Measurements from ENCODE around the gene RAI1.
"Not testable (repeated sequence)": the region's sequence is repeated elsewhere in the genome, so short reads cannot be mapped to it uniquely, and the experiment has no call there.

RAI1 gene

GRCh38 chr17:17671369-17672129, 9.7 kb upstream of the RAI1 start:
- Mint-ChIP-seq H3K4me1 (ENCODE audit: low read depth) (peaks cover 32% of the 10 kb centered on the region), H3K4me3 (no peak overlapping the region), H3K27me3 (no peaks in the 10 kb centered on the region), H3K27ac (no peak overlapping the region), H3K36me3 (no peaks in the 10 kb centered on the region), H3K9me3 (ENCODE audit: low read depth) (no peaks in the 10 kb centered on the region)

DNA sequence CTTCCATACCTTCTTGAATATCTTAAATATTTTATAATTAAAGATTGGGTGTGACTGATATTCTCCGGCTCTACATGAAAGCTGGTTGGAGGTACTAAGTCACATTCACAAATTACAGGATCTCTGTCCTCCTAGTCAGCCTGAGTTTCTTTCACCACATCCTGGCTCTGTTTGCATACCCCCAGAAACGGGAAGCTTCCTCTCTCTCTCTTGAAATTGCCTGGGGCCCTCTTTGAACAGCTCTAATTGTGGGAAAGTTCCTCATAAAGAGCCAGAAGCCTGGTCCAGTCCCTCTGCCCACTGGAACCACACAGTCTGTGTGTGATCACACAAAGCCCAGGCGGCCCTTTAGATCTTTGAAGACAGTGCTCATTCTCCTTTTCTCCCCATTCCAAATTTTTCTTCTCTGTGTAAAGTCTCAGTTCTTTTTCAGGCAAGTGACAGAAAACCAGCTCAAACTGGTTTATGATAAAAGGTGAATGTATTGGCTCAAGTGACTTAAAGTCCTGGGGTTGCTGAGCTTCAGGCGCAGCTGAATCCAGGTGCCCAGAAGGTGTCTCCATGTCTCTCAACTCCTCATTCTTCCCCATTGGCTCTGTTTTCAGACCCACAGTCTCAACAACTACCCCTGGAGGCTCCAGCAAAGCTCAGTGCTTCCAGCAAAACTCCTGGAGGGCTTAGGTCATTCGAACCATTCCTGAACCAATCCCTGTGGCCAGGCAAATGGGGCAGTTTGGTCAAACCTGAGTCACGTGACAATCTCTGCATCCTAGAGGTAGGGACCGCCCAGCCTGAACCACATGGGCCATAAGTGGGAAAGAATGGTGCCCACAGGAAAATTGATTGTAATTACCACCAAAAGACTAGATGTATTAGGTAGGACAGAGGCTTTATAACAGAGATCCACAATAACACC, 8.5 kb upstream of the RAI1 start:
- H3K36me3 Mint-ChIP-seq = no peaks in the 10 kb centered on the region
- no peaks in the 10 kb centered on the region for H3K27me3 Mint-ChIP-seq
- H3K27ac Mint-ChIP-seq = peak overlapping the region; percentile 6
- H3K9me3 Mint-ChIP-seq (ENCODE audit: low read depth) = no peaks in the 10 kb centered on the region
- H3K4me3 Mint-ChIP-seq = no peak overlapping the region
- peaks cover 39% of the 10 kb centered on the region for H3K4me1 Mint-ChIP-seq (ENCODE audit: low read depth)

- no peaks in the 10 kb centered on the region for H3K36me3 Mint-ChIP-seq
- H3K4me3 Mint-ChIP-seq = no peak overlapping the region
- no peak overlapping the region for H3K27ac Mint-ChIP-seq
- H3K9me3 Mint-ChIP-seq (ENCODE audit: low read depth) = no peaks in the 10 kb centered on the region
- peaks cover 39% of the 10 kb centered on the region for H3K4me1 Mint-ChIP-seq (ENCODE audit: low read depth)
- no peaks in the 10 kb centered on the region for H3K27me3 Mint-ChIP-seq
Measured at GRCh38 chr17:17675416-17675815, 5.8 kb upstream of the RAI1 start.

- Mint-ChIP-seq H3K4me3 (peak overlapping the region; percentile 27), H3K27ac (peak overlapping the region; percentile 50), H3K4me1 (ENCODE audit: low read depth) (peaks cover 41% of the 10 kb centered on the region), H3K9me3 (ENCODE audit: low read depth) (no peaks in the 10 kb centered on the region), H3K27me3 (no peaks in the 10 kb centered on the region), H3K36me3 (no peaks in the 10 kb centered on the region)
Measured at GRCh38 chr17:17675925-17676534, 5.2 kb upstream of the RAI1 start.

- Mint-ChIP-seq H3K4me1 (ENCODE audit: low read depth) (peaks cover 35% of the 10 kb centered on the region), H3K27ac (no peak overlapping the region), H3K9me3 (ENCODE audit: low read depth) (no peaks in the 10 kb centered on the region), H3K4me3 (no peak overlapping the region), H3K27me3 (no peaks in the 10 kb centered on the region), H3K36me3 (no peaks in the 10 kb centered on the region)
Measured at GRCh38 chr17:17676752-17677151, 4.5 kb upstream of the RAI1 start.

DNA sequence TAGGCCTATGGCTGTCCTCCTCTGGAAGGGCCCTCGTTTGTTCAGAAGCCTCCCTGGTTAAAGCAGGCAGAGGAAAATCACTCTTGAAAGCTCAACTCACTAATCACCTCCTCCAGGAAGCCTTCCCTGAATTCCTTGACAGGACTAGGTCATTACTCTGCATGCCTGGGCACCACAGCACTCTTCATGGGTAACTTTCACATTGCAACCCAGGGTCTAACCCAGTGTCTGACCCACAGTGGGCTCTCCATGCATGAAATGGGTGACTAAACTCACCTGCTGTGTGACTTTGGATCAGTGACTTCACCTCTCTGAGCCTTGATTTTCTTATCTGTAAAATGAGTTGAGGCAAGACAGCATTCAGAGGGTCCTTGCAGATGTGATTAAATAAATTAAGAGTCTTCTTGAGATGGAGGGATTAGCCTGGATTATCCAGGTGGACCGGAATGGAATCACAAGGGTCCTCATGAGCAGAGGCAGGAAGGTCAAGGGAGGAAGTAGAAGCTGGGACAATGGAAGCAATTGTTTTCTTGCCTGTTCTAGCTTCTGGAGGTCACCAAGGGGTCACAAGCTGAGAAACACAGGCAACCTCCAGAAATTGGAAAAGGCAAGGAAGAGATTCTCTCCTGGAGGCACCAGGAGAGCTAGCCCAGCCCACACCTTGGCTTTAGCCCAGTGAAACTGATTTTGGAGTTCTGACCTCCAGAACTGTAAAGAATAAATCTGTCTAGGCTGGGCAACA, 3.8 kb upstream of the RAI1 start:
- peak overlapping the region; percentile 34 for H3K27ac Mint-ChIP-seq
- no peaks in the 10 kb centered on the region for H3K27me3 Mint-ChIP-seq

DNA sequence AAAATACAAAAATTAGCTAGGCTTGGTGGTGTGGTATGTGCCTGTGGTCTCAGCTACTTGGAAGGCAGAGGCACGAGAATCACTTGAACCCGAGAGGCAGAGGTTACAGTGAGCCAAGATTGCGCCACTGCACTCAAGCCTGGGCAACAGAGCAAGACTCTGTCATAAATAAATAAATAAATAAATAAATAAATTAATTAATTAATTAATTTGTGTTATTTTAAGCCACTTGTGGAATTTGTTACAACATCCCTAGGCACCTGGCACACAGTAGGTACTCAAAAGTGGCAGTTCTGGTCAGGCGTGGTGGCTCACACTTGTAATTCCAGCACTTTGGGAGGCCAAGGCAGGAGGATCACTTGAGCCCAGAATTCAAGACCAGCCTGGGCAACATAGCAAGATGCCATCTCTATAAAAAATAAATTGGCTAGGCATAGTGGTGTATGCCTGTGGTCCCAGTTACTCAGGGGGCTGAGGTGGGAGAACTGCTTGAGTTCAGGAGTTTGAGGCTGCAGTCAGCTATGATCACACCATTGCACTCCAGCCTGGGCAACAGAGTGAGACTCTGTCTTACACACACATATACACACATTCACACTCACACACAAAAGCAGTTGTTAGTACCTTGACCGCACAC, 3.1 kb upstream of the RAI1 start:
- not testable (repeated sequence) for H3K27ac Mint-ChIP-seq; H3K9me3 Mint-ChIP-seq (ENCODE audit: low read depth); H3K36me3 Mint-ChIP-seq; H3K4me3 Mint-ChIP-seq; H3K27me3 Mint-ChIP-seq
- H3K4me1 Mint-ChIP-seq (ENCODE audit: low read depth) = peaks cover 25% of the 10 kb centered on the region

More for the DNA sequence above, 3.8 kb upstream of the RAI1 start:
- peaks cover 32% of the 10 kb centered on the region for H3K4me1 Mint-ChIP-seq (ENCODE audit: low read depth)
- H3K4me3 Mint-ChIP-seq = no peak overlapping the region
- no peaks in the 10 kb centered on the region for H3K36me3 Mint-ChIP-seq
- no peaks in the 10 kb centered on the region for H3K9me3 Mint-ChIP-seq (ENCODE audit: low read depth)

- Mint-ChIP-seq H3K9me3 (ENCODE audit: low read depth) (no peaks in the 10 kb centered on the region), H3K27ac (no peak overlapping the region), H3K4me3 (no peak overlapping the region), H3K27me3 (no peaks in the 10 kb centered on the region), H3K4me1 (ENCODE audit: low read depth) (peaks cover 30% of the 10 kb centered on the region), H3K36me3 (no peaks in the 10 kb centered on the region)
Measured at GRCh38 chr17:17679243-17679642, 2.0 kb upstream of the RAI1 start.

GRCh38 chr17:17679748-17680147, 1.5 kb upstream of the RAI1 start:
- Mint-ChIP-seq H3K9me3 (ENCODE audit: low read depth) (no peaks in the 10 kb centered on the region), H3K36me3 (no peaks in the 10 kb centered on the region), H3K4me3 (no peak overlapping the region), H3K27me3 (no peaks in the 10 kb centered on the region), H3K4me1 (ENCODE audit: low read depth) (peaks cover 34% of the 10 kb centered on the region), H3K27ac (no peak overlapping the region)

- H3K9me3 Mint-ChIP-seq (ENCODE audit: low read depth) = no peaks in the 10 kb centered on the region
- no peaks in the 10 kb centered on the region for H3K27me3 Mint-ChIP-seq
- H3K4me1 Mint-ChIP-seq (ENCODE audit: low read depth) = peaks cover 39% of the 10 kb centered on the region
- peak overlapping the region; percentile 68 for H3K4me3 Mint-ChIP-seq
- peak overlapping the region; percentile 58 for H3K27ac Mint-ChIP-seq
- H3K36me3 Mint-ChIP-seq = no peaks in the 10 kb centered on the region
Measured at GRCh38 chr17:17680477-17681186, 626 bp upstream of the RAI1 start.

GRCh38 chr17:17681744-17682292, 560 bp downstream of the RAI1 start:
- H3K27me3 Mint-ChIP-seq = no peaks in the 10 kb centered on the region
- peak overlapping the region; percentile 72 for H3K27ac Mint-ChIP-seq
- no peaks in the 10 kb centered on the region for H3K9me3 Mint-ChIP-seq (ENCODE audit: low read depth)
- H3K36me3 Mint-ChIP-seq = no peaks in the 10 kb centered on the region
- peaks cover 34% of the 10 kb centered on the region for H3K4me1 Mint-ChIP-seq (ENCODE audit: low read depth)
- H3K4me3 Mint-ChIP-seq = peak overlapping the region; percentile 85

GRCh38 chr17:17682293-17682736, 1.1 kb downstream of the RAI1 start:
- Mint-ChIP-seq H3K27ac (peak overlapping the region; percentile 72), H3K27me3 (no peaks in the 10 kb centered on the region), H3K4me1 (ENCODE audit: low read depth) (peaks cover 32% of the 10 kb centered on the region), H3K9me3 (ENCODE audit: low read depth) (no peaks in the 10 kb centered on the region), H3K4me3 (peak overlapping the region; percentile 93), H3K36me3 (no peaks in the 10 kb centered on the region)

Measured in activated naive CD8-positive, alpha-beta T cell (primary cell).